ENCODE results near the gene CACNA1C. TPM values are rescaled to one million over a fixed set of nuclear protein-coding genes. Genes with fewer than 3 reads are reported as not detected.

CACNA1C gene
- total and polyA plus RNA-seq, 10 of the 15 experiments (the other 5 are each of a cell fraction or from before 2014, with no cell fraction given) = under 0.01 to 0.15 (median 0.09) TPM; not detected in 5

- ChIA-PET POLR2A (no interaction called here), SMC1A (ENCODE audit: uncharacterized antibody, unreplicated experiment) (no interaction called here), CTCF (interaction anchor here (0.8 kb wide), 1 partner anchor 10 kb away, joined by 3 read pairs; no protein-coding TSS in a partner anchor), RAD21 (ENCODE audit: unreplicated experiment) (no interaction called here)
- TF ChIP-seq CBX5 (IDR thresholded peaks at IDR 0.05; ENCODE audit: low read depth) (no peak), TCF7 (IDR thresholded peaks at IDR 0.05; ENCODE audit: borderline replicate concordance) (no peak), RELB (IDR thresholded peaks at IDR 0.05; ENCODE audit: low read depth) (no peak), PBX3 (IDR thresholded peaks at IDR 0.05; ENCODE audit: insufficient replicate concordance, low read depth, low read length) (no peak), SMARCA5 (IDR thresholded peaks at IDR 0.05) (no peak), BCLAF1 (IDR thresholded peaks at IDR 0.05) (no peak), NKRF (conservative IDR thresholded peaks at IDR 0.05) (no peak), SP1 (IDR thresholded peaks at IDR 0.05; ENCODE audit: low read depth, low read length) (no peak), GATAD2B (conservative IDR thresholded peaks at IDR 0.05; ENCODE audit: low read depth) (no peak), MEF2A (IDR thresholded peaks at IDR 0.05; ENCODE audit: insufficient read depth, low read depth, low read length) (no peak), SIX5 (IDR thresholded peaks at IDR 0.05; ENCODE audit: low read depth, low read length, severe bottlenecking) (no peak), CHD2 (IDR thresholded peaks at IDR 0.05; ENCODE audit: borderline replicate concordance, low read depth, low read length) (no peak), ZBTB4 (CRISPR knock-in tag; IDR thresholded peaks at IDR 0.05) (no peak)
- ATAC-seq (no peak), FAIRE-seq (no peak), DNase-seq (ENCODE audit: low read depth, low spot score) (no peak)
- H3K4me1 ChIP-seq (ENCODE audit: control insufficient read depth, insufficient read depth, low read length) = no peaks in the 10 kb centered on the region
- in situ Hi-C loops (cut with MboI) = no loop called here
- intact Hi-C loops (cut with micrococcal nuclease; ENCODE audit: unreplicated experiment) = no loop called here
- 5% methylated on average over 13 of the region's 13 CpGs for WGBS (ENCODE audit: insufficient coverage, insufficient replicate concordance, low lambda C conversion rate, missing lambda C conversion rate)
- peaks cover 5% of the 10 kb centered on the region in 2 experiments; a peak in 2 of 4 replicates for H3K27me3 ChIP-seq (replicated peaks in 1 of 2; ENCODE audit: control insufficient read depth in 2 of 2, insufficient read depth in 2 of 2, low read length in 1 of 2)
- H3K9me3 ChIP-seq (replicated peaks; ENCODE audit: control insufficient read depth, insufficient read depth, low read length) = no peaks in the 10 kb centered on the region
- H4K20me1 ChIP-seq (ENCODE audit: control insufficient read depth, insufficient read depth) = no peaks in the 10 kb centered on the region
- no TSS peak for BruUV-seq (replicated peaks)
- no peak overlapping the region for H3K9ac ChIP-seq (ENCODE audit: control insufficient read depth, insufficient read depth, low read length)
- H2AFZ ChIP-seq (ENCODE audit: control insufficient read depth, low read depth, low read length) = no peak overlapping the region
- H3K36me3 ChIP-seq (ENCODE audit: control insufficient read depth in 2 of 2, insufficient read depth in 2 of 2, low read length in 1 of 2) = no peaks in the 10 kb centered on the region
- no peak overlapping the region for H3K27ac ChIP-seq (ENCODE audit: control insufficient read depth, insufficient read depth)
- no peak overlapping the region for H3K4me3 ChIP-seq
- no peak overlapping the region for H3K4me2 ChIP-seq (ENCODE audit: control insufficient read depth, insufficient read depth)
- H3K79me2 ChIP-seq (ENCODE audit: control insufficient read depth, insufficient read depth, low read length) = no peaks in the 10 kb centered on the region
Measured at GRCh38 chr12:2625289-2625612, 572.5 kb downstream of the CACNA1C start.

Data from GM12878 (cell line).